Heart left ventricle (tissue), 16 donors: ENCODE results near the gene TEX101. TPM values are rescaled to one million over a fixed set of nuclear protein-coding genes. Genes with fewer than 3 reads are reported as not detected.

ENCODE experiments used
- ATAC-seq, 4 donors: fragments of 200-7000 bp; cut with Tn5 transposase; one replicate each; pipeline ENCODE4 v1.9.1; 2020 to 2022; ENCODE audit warnings: moderate library complexity in 4 of 4, mild to moderate bottlenecking in 3 of 4, moderate number of reproducible peaks in 1 of 4
- DNase-seq, 5 donors: peaks; one replicate each; pipeline ENCODE4 v3.0.0-alpha.2; 2020
- H3K27ac ChIP-seq, 12 donors: fragments of 200-600 bp; sonication (generic) in 4 of 12; one replicate each; pipeline versions ENCODE4 v1.5.0 to v1.8.0; 2016 to 2022; ENCODE audit warnings: mild to moderate bottlenecking in 2 of 12
- H3K27me3 ChIP-seq, 9 donors: fragments of 200-600 bp; sonication (generic) in 2 of 9; one replicate each; pipeline versions ENCODE4 v1.5.1 to v1.8.0; 2016 to 2022; ENCODE audit warnings: mild to moderate bottlenecking in 3 of 9
- H3K36me3 ChIP-seq, 9 donors: fragments of 200-600 bp; sonication (generic) in 2 of 9; one replicate each; pipeline versions ENCODE4 v1.5.0 to v1.8.0; 2018 to 2022; ENCODE audit warnings: mild to moderate bottlenecking in 2 of 9
- H3K4me1 ChIP-seq, 12 donors: fragments of 200-600 bp; sonication (generic) in 4 of 12; one replicate each; pipeline versions ENCODE4 v1.5.0 to v1.8.0; 2016 to 2022; ENCODE audit warnings: mild to moderate bottlenecking in 3 of 12
- H3K4me3 ChIP-seq, 12 donors: fragments of 200-600 bp; sonication (generic) in 4 of 12; one replicate each; pipeline versions ENCODE4 v1.5.0 to v1.8.0; 2017 to 2022; ENCODE audit warnings: mild to moderate bottlenecking in 9 of 12, moderate library complexity in 4 of 12
- H3K9me3 ChIP-seq, 12 donors: fragments of 200-600 bp; sonication (generic) in 4 of 12; one replicate each; pipeline versions ENCODE4 v1.5.0 to v1.8.0; 2016 to 2022; ENCODE audit warnings: mild to moderate bottlenecking in 1 of 12
- POLR2A ChIP-seq, 2 donors: fragments of 450-650 bp; IDR thresholded peaks; one replicate each; pipeline ENCODE4 v1.6.1; 2017; ENCODE audit warnings: antibody characterized with exemption in 2 of 2, mild to moderate bottlenecking in 2 of 2, moderate library complexity in 2 of 2
- WGBS, 4 donors: extraction: QIAGEN DNeasy Blood & Tissue Kit in 2 of 4; methylation state at CpG; one replicate each; pipeline versions ENCODE4 v1.1.5 to v1.1.7; 2013 to 2018; 5-methylcytosine and 5-hydroxymethylcytosine counted together
- intact Hi-C, 10 donors: fragments of 100-400 bp; cut with DNase I; formaldehyde crosslinking; loops; one replicate each; pipeline versions ENCODE4 v1.11.1 to v1.14.2; 2022
- polyA plus RNA-seq, 2 donors: library from polyadenylated mRNA; stranded (reverse); fragments of 200-250 nt; gene quantifications; one replicate each; pipeline ENCODE4 v1.2.3, GENCODE V29; 2013
- total RNA-seq, 9 donors: library from RNA; depleted of rRNA in 2 of 9; stranded (reverse); fragments of >200 nt in 2 of 9; fragmentation: NEBNext Ultra II Directional in 3 of 9; extraction: Animal tissue kit (Norgen Biotek cat#: 25700) in 3 of 9; gene quantifications; one replicate each; pipeline versions ENCODE4 v1.1.0 to v1.2.4, GENCODE V29; 2016 to 2023
- TF ChIP-seq, protein P1 (sequence below), 12 donors: fragments of 200-600 bp; sonication (generic) in 4 of 12; IDR thresholded peaks; one replicate each; pipeline versions ENCODE4 v1.5.0 to v1.8.0; 2018 to 2022; ENCODE audit warnings: antibody characterized with exemption in 12 of 12, mild to moderate bottlenecking in 5 of 12
- donor health status: ischemic (EF 13 %, LVEDD 7.1; RV severe dilation, severe dysfunction).
- donor health status: healthy with polysubstance abuse.
- donor health status: DM: no; HTN: yes; CAD: no.
- donor health status: DM: no; HTN: no; CAD: no.
- donor health status: ischemic (EF 25% LVEDD 6.9; RV normal size, moderate dysfunction).
- donor health status: ischemic (EF 25% LVEDD 5.7; RV mildly dilated, moderate dysfunction).
- donor health status: healthy.
- donor health status: DM: yes; HTN: yes; CAD: no.
- donor health status: ischemic (EF 35%, LVEDD 5.7; RV mildly dilated, moderate dysfunction).
- donor health status: nonischemic (EF 11% LVEDD 7.7; RV severe dilation, severe dysfunction).
- donor health status: DM: yes; HTN: yes; CAD: no.
- donor health status: PGD.
- donor health status: ischemic (EF 29% LVEDD 5.4; RV normal size, mild dysfunction).
- donor health status: nonischemic (EF 23%, LVEDD 6.1; RV moderate dilation, normal function).

TEX101 gene
- total and polyA plus RNA-seq, 11 donors: not detected

DNA sequence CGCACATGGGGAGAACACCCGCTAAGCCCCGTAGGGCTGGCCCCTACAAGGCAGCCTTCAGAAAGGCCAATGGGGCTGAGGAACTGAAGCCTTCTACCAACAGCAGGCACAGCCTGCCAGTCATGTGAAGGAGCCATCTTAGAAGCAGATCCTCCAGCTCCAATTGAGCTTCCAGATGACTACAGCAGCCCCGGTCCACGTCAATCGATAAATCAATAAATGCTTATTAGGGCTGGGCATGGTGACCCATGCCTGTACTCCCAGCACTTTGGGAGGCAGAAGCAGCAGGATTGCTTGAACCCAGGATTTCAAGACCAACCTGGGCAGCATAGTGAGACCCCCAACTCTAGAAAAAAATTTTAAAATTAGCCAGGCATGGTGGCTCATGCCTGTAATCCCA lies 23.0 kb downstream of the TEX101 start:
- intact Hi-C loops: no loop called here
- WGBS, 4 donors: 85 to 96% (median 94%) methylated on average over 6 of the region's 6 CpGs
- no peaks in the 10 kb centered on the region for H3K36me3 ChIP-seq
- peaks cover 0 to 26% (median 8%) of the 10 kb centered on the region in 12 donors for H3K4me1 ChIP-seq
- no peaks in the 10 kb centered on the region for H3K27me3 ChIP-seq
- H3K27ac ChIP-seq: peak overlapping the region in 6 of 12 donors; percentile 37 to 82 (median 74)
- H3K9me3 ChIP-seq: no peaks in the 10 kb centered on the region
- TF ChIP-seq, protein P1, sequence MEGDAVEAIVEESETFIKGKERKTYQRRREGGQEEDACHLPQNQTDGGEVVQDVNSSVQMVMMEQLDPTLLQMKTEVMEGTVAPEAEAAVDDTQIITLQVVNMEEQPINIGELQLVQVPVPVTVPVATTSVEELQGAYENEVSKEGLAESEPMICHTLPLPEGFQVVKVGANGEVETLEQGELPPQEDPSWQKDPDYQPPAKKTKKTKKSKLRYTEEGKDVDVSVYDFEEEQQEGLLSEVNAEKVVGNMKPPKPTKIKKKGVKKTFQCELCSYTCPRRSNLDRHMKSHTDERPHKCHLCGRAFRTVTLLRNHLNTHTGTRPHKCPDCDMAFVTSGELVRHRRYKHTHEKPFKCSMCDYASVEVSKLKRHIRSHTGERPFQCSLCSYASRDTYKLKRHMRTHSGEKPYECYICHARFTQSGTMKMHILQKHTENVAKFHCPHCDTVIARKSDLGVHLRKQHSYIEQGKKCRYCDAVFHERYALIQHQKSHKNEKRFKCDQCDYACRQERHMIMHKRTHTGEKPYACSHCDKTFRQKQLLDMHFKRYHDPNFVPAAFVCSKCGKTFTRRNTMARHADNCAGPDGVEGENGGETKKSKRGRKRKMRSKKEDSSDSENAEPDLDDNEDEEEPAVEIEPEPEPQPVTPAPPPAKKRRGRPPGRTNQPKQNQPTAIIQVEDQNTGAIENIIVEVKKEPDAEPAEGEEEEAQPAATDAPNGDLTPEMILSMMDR (IDR thresholded peaks at IDR 0.05): no peak
- TF ChIP-seq POLR2A (IDR thresholded peaks at IDR 0.05): no peak
- ATAC-seq: no peak
- no peak for DNase-seq
- H3K4me3 ChIP-seq: no peak overlapping the region

DNA sequence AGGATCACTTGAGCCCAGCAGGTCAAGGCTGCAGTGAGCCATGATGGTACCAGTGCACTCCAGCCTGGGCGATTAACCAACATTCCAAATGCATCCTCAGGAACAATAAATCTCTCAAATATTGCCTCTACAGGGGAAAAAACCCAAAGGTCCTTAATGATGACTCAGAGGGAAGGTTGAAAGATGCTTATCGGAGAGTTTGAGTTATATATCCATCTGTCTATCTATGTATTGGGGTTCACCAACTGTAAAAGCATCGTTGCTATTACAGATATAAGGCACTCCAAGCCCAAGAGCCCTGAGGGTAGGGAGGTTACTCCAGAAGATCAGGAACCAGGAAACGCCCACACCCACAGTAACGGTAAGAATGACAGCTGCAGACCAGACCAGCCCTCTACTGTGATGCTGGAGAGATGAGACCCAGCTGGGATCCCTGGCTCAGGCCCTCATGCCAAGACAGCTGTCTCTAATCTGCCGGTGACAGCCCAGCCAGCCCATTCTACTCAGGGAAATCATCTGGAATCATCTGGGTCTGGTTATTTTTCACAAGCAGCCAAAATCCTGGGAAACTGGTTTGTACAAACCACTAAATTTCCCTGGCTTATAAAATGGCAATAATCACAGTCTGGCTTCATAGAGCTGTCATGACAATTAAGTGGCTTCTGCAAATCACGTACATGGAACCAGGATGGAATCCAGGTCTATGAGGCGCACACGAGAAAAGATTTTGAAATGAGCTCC lies 23.8 kb downstream of the TEX101 start:
- Histone ChIP-seq H3K4me1 (peaks cover 0 to 22% (median 8%) of the 10 kb centered on the region in 12 donors), H3K9me3 (no peaks in the 10 kb centered on the region), H3K27me3 (no peaks in the 10 kb centered on the region), H3K27ac (peak overlapping the region in 11 of 12 donors; percentile 24 to 82 (median 57)), H3K4me3 (no peak overlapping the region), H3K36me3 (no peaks in the 10 kb centered on the region)
- no peak for TF ChIP-seq POLR2A (IDR thresholded peaks at IDR 0.05)
- TF ChIP-seq, protein P1 (IDR thresholded peaks at IDR 0.05): no peak
- peak; percentile 76 to 96 (median 94) for ATAC-seq
- DNase-seq: peak; percentile 67 to 82 (median 74)
- intact Hi-C loops: no loop called here
- 35 to 52% (median 43%) methylated on average over 7 to 9 of the region's 9 CpGs for WGBS, 4 donors

DNA sequence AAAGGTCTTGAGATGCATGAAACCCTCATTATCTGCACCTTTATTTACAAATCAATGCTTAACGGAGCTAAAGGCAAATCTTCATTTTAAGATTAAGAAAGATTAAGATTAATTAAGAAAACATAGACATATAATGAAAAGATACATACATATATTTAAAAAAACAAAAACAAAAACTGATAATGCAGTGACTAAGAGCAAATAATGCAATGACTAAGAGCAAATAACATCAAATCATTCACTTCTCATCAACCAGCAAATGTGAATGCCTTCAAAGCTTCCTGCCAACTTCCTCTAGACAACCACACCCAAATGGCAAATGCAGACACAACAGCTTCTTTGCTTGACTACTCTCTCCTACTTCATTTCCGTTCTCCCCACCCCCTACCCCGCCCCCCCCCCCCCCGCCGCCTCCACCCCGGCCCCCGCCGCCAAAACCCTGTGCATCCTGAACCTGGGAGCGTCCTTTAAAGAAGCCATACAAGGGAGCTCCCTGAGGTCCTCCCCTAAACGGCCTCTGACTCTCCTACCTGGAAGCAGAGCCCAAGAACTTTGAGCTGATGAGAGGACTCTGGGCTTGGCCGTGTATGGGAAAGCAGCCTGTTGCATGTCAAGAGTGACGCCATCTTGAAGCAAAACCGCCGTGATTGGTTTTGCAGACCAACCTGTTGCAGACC lies 24.5 kb downstream of the TEX101 start:
- no peak for TF ChIP-seq POLR2A (IDR thresholded peaks at IDR 0.05)
- TF ChIP-seq, protein P1 (IDR thresholded peaks at IDR 0.05): no peak
- no peaks in the 10 kb centered on the region for H3K9me3 ChIP-seq
- no peaks in the 10 kb centered on the region for H3K27me3 ChIP-seq
- intact Hi-C loops: no loop called here
- H3K36me3 ChIP-seq: no peaks in the 10 kb centered on the region
- DNase-seq (peak in 1 of 5 donors; percentile 9), ATAC-seq (peak; percentile 40 to 85 (median 80))
- H3K4me1 ChIP-seq: peaks cover 0 to 22% (median 8%) of the 10 kb centered on the region in 12 donors
- H3K27ac ChIP-seq: peak overlapping the region in 11 of 12 donors; percentile 24 to 82 (median 57)
- 38 to 49% (median 39%) methylated on average over 13 to 14 of the region's 14 CpGs for WGBS, 4 donors
- H3K4me3 ChIP-seq: no peak overlapping the region

DNA sequence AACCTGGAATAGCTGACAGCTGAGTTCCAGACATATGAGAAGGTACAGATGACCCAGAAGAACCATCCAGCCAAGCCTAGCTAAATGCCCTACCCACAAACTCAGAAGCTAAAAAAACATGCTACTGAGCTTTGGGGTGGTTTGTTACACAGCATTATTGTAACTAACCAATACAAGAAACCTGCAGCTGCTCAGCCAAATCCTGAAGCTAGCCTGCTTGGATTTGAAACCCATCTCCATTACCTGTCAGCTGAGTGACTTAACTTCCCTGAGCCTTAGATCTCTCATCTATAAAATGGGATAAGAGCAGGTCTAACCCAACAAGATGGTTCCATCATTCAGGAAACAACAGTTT lies 25.0 kb downstream of the TEX101 start:
- H3K4me1 ChIP-seq: peaks cover 0 to 22% (median 8%) of the 10 kb centered on the region in 12 donors
- intact Hi-C loops: loop anchor here in 4 of 10 donors (10.0 kb wide), 3 partner anchors 205 to 345 kb away; partner anchors contain the start of gene KCNN4 (in 1 of the 4)
- no peak for TF ChIP-seq POLR2A (IDR thresholded peaks at IDR 0.05)
- TF ChIP-seq, protein P1 (IDR thresholded peaks at IDR 0.05): no peak
- no peak overlapping the region for H3K4me3 ChIP-seq
- no peaks in the 10 kb centered on the region for H3K9me3 ChIP-seq
- ATAC-seq (no peak), DNase-seq (no peak)
- H3K27ac ChIP-seq: peak overlapping the region in 5 of 12 donors; percentile 53 to 73 (median 60)
- H3K36me3 ChIP-seq: no peaks in the 10 kb centered on the region
- H3K27me3 ChIP-seq: no peaks in the 10 kb centered on the region
